Measurements from ENCODE around the gene ARL15.

DNA sequence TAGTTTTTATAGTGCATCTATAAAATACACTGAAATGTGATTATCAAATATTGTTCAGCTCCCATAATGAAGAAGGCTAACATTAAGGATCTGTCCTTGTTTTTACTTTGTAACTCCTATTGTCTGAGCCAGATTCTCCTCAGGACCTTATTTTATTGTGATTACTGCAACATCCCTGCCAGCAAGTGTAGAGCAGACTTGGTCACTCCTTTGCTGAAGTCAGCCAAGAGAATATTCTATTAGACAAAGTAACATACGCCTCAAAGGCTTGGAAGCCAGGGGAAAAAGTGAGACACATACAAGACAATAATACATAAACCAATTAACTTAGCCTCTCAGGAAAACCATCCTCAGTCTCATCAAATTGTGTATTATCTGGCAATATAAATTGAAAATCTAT lies 269.6 kb downstream of the ARL15 start:
- TF ChIP-seq, protein P1, sequence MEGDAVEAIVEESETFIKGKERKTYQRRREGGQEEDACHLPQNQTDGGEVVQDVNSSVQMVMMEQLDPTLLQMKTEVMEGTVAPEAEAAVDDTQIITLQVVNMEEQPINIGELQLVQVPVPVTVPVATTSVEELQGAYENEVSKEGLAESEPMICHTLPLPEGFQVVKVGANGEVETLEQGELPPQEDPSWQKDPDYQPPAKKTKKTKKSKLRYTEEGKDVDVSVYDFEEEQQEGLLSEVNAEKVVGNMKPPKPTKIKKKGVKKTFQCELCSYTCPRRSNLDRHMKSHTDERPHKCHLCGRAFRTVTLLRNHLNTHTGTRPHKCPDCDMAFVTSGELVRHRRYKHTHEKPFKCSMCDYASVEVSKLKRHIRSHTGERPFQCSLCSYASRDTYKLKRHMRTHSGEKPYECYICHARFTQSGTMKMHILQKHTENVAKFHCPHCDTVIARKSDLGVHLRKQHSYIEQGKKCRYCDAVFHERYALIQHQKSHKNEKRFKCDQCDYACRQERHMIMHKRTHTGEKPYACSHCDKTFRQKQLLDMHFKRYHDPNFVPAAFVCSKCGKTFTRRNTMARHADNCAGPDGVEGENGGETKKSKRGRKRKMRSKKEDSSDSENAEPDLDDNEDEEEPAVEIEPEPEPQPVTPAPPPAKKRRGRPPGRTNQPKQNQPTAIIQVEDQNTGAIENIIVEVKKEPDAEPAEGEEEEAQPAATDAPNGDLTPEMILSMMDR (IDR thresholded peaks at IDR 0.05): no peak
- TF ChIP-seq EP300 (IDR thresholded peaks at IDR 0.05) (no peak), POLR2AphosphoS5 (IDR thresholded peaks at IDR 0.05) (no peak)
